DMS153 (cell line): ENCODE measurements around the gene GRIK4.

Experiments used
- DNase-seq: peaks from one replicate; lab custom pipeline; 2025; lab: John Stamatoyannopoulos, UW

The GRIK4 gene

GRCh38 chr11:120840661-120841060, 329.1 kb downstream of the GRIK4 start:
- no peak for DNase-seq

- no peak for DNase-seq
These were observed 329.5 kb downstream of the GRIK4 start for GRCh38 chr11:120841074-120841473.

GRCh38 chr11:120842195-120842594, 330.6 kb downstream of the GRIK4 start:
- no peak for DNase-seq

- no peak for DNase-seq
These were observed 341.9 kb downstream of the GRIK4 start for GRCh38 chr11:120853435-120853834.

- no peak for DNase-seq
These were observed 343.4 kb downstream of the GRIK4 start for GRCh38 chr11:120854988-120855387.

GRCh38 chr11:120857508-120857907, 346.0 kb downstream of the GRIK4 start:
- DNase-seq, result no peak

GRCh38 chr11:120858740-120859139, 347.2 kb downstream of the GRIK4 start:
- DNase-seq, result no peak

- no peak for DNase-seq
These were observed 348.2 kb downstream of the GRIK4 start for GRCh38 chr11:120859552-120860295.

GRCh38 chr11:120863359-120863758, 351.8 kb downstream of the GRIK4 start:
- no peak for DNase-seq

- DNase-seq, result no peak
These were observed 355.5 kb downstream of the GRIK4 start for GRCh38 chr11:120867024-120867423.

GRCh38 chr11:120867531-120867930, 356.0 kb downstream of the GRIK4 start:
- no peak for DNase-seq

- no peak for DNase-seq
These were observed 356.4 kb downstream of the GRIK4 start for GRCh38 chr11:120867988-120868387.

GRCh38 chr11:120869097-120869496, 357.5 kb downstream of the GRIK4 start:
- no peak for DNase-seq

GRCh38 chr11:120869516-120870011, 358.0 kb downstream of the GRIK4 start:
- no peak for DNase-seq

- DNase-seq, result no peak
These were observed 359.6 kb downstream of the GRIK4 start for GRCh38 chr11:120871194-120871593.

GRCh38 chr11:120871924-120872323, 360.4 kb downstream of the GRIK4 start:
- no peak for DNase-seq

- no peak for DNase-seq
These were observed 362.6 kb downstream of the GRIK4 start for GRCh38 chr11:120873966-120874735.

GRCh38 chr11:120875986-120876385, 364.4 kb downstream of the GRIK4 start:
- DNase-seq, result no peak

GRCh38 chr11:120877746-120878365, 366.3 kb downstream of the GRIK4 start:
- no peak for DNase-seq

GRCh38 chr11:120878781-120879180, 367.2 kb downstream of the GRIK4 start:
- no peak for DNase-seq

- no peak for DNase-seq
These were observed 369.1 kb downstream of the GRIK4 start for GRCh38 chr11:120880498-120881175.

- DNase-seq, result no peak
These were observed 370.0 kb downstream of the GRIK4 start for GRCh38 chr11:120881596-120881995.
